ENCODE results near the gene ZFP92.

- no peak for TF ChIP-seq CTCF (optimal IDR thresholded peaks at IDR 0.05 in 1 of 3, IDR thresholded peaks at IDR 0.05 in 1 of 3, conservative IDR thresholded peaks at IDR 0.05 in 1 of 3; ENCODE audit: extremely low read depth in 1 of 3, insufficient read depth in 2 of 3, low read length in 3 of 3)
- no peak for TF ChIP-seq EZH2 (IDR thresholded peaks at IDR 0.05; ENCODE audit: low read length)
These were observed 21.9 kb downstream of the ZFP92 start for GRCh38 chrX:153433161-153433680.

Data from keratinocyte (primary cell).